NCI-H510A (cell line): ENCODE data around the gene WDR35.
A peak's percentile ranks its signal among the peaks of the same experiment; 100 is the strongest.

Source experiments
- DNase-seq: peaks from one replicate; lab custom pipeline; 2025; lab: John Stamatoyannopoulos, UW

Gene WDR35

GRCh38 chr2:19870792-19871191, 119.1 kb downstream of the WDR35 start:
- no peak for DNase-seq

DNA sequence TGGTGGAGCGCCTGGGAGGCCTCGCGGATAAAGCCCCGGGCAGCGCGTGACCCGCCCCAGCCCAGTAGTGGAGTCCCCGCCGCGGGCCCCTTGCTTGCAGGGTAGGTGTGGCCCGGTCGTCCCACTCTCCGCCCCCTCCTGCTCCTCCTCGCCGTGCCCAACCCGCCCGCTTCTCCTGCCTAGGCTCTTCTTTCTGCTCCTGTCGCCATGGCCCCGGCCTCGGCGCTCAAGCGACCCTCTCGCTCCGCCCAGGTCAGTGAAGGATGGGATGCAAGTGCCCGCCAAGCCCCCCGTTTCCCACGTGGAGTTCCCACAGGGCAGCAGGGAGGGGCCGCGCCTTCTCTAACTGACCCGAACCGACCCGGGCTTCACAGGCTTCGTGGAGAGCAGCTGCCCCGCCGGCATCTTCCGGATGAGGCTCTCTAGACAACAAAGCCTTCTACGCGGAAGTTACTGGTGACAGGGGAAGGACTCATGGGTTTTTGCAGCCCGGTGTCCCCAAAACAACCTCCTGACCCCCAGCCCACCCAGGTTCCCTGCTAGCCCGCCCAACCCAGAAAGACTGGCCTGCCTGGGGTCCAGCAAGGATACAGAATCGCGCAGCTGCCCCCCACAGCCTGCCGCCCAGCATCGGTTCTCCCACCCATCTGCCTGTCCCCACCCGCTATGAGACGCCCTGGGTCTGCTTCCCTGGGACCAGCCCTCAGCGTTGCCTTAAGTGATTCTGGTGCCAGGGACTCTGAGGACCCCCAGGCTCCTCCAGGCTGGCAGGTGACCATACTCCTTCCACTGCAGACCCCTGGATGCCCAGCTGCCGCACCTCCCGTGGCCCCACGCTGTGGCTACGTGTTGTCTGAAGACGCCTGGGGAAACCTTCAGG, 121.0 kb downstream of the WDR35 start:
- peak; percentile 74 for DNase-seq

- DNase-seq = no peak
These were observed 121.7 kb downstream of the WDR35 start for GRCh38 chr2:19868224-19868623.

DNA sequence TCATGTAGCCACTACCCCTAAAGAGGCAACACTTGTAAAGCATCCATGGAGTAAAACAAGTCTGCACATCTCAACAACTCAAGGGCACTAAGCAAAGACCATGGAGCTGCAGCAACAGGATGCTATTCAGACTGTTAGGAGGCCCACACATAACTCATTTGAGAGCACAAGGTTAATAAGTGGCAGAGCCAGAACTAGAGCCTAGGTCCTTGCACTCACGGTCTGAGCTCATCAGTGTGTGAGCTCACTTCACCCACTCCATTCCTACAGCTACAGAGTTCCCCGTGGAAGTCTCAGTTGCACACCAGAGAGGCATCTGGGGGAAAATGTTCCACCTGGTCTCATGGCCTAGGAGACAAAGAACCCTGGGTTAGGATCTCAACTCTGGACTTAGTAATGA, 123.1 kb downstream of the WDR35 start:
- DNase-seq = no peak

DNA sequence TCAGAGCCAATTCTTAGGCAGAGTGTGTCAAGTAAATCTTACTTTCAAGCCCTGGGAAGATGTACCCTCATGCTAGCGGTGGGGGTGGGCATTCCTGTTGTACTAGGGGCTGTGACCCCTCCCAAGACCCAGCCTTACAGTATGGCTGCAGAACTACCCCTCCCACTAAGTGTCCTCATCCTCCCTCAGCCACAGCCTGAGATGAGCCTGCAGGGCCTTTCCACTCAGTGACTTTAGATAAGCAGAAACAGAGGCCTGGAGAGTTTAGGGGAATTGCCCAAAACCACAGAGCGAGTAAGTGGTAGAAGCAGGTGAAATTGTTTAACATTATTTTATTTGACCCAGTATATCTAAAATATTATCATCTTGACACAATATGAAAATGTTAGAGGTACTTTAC, 124.8 kb downstream of the WDR35 start:
- no peak for DNase-seq

DNA sequence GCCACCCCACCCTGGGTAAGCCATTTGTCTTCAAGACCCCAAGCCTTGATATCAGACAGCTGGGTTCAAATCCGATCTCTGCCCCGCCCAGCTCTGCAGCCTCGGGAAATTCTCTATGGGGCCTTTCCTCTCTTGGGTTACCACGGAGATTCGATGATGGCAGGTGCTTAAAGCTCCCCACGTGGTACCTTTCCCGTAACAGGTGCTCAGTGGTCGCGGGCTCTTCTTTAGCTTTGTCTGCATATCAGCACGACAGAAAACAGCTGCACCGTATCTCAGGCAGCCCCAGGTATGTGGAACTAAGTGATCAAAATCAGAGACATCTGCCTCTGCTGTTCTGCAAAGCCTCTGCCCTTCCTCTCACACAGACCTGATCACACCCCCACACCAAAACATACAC, 125.5 kb downstream of the WDR35 start:
- DNase-seq = no peak

DNA sequence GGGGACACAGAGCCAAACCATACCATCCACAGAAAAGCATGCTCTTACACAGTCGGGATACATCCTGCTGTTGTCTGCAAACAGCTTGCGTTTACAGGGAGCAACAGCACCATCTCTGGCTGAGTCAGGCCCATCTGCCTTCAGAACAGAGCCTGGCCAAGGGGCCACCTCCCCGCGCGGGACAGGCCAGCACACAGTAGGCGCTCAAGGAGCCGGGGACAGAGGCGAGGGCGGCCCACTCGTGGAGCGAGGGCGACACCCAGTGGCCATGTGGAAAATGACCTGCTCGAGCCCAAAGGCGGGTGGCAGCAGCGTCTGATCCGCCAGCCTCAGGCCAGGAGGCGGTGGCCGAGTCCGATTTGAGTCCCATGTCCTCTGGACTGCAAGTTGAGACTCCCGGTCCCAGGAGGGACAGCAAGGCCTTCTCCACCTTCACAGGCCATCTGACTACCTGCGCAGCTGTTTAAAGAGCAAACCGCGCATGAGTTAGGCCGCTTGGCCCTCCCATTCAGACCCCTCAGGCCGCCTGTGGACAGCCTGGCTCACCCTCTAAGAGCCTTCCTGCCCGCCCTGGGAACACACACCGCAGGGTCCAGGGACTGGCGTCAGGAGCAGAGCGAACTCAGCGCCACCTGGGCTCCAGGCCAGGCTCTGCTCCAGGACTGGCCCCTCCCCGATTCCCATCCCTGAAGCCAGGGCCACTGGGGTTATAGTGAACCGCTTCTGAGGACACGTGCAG, 126.4 kb downstream of the WDR35 start:
- DNase-seq = no peak

GRCh38 chr2:19861813-19862212, 128.1 kb downstream of the WDR35 start:
- no peak for DNase-seq
